Measurements from ENCODE around the gene CLDN24.

CLDN24 gene

GRCh38 chr4:183366206-183366835 is 44.1 kb upstream of the CLDN24 start:
- no peak overlapping the region for H2AFZ ChIP-seq (ENCODE audit: low read depth, low read length, severe bottlenecking)

GRCh38 chr4:183364025-183364424 is 41.8 kb upstream of the CLDN24 start:
- Histone ChIP-seq H3K36me3 (ENCODE audit: low read length) (no peaks in the 10 kb centered on the region), H3K27ac (ENCODE audit: low read depth, low read length) (no peak overlapping the region), H3K79me2 (ENCODE audit: insufficient read depth, low read length) (no peaks in the 10 kb centered on the region), H3K4me2 (ENCODE audit: low read depth, low read length, poor library complexity, severe bottlenecking) (no peak overlapping the region), H3K4me3 (ENCODE audit: insufficient read depth, low read length, poor library complexity, severe bottlenecking) (no peak overlapping the region), H3K9me3 (ENCODE audit: insufficient read depth, low read length) (no peaks in the 10 kb centered on the region), H3K9me2 (replicated peaks; ENCODE audit: insufficient read depth, low read length) (no peaks in the 10 kb centered on the region), H3F3A (ENCODE audit: insufficient read depth) (no peaks in the 10 kb centered on the region), H3K27me3 (ENCODE audit: low read length) (no peaks in the 10 kb centered on the region), H4K20me1 (ENCODE audit: low read depth, low read length) (no peaks in the 10 kb centered on the region), H3K9ac (ENCODE audit: low read length) (no peak overlapping the region), H2AFZ (ENCODE audit: low read depth, low read length, severe bottlenecking) (no peak overlapping the region)
- TF ChIP-seq EZH2phosphoT487 (conservative IDR thresholded peaks at IDR 0.05; ENCODE audit: low read length) (no peak), CTCF (IDR thresholded peaks at IDR 0.05; ENCODE audit: insufficient read depth, low read length, poor library complexity, severe bottlenecking) (no peak)

More at GRCh38 chr4:183366206-183366835, 44.1 kb upstream of the CLDN24 start:
- no peak for TF ChIP-seq EZH2phosphoT487 (conservative IDR thresholded peaks at IDR 0.05; ENCODE audit: low read length)
- no peak for TF ChIP-seq CTCF (IDR thresholded peaks at IDR 0.05; ENCODE audit: insufficient read depth, low read length, poor library complexity, severe bottlenecking)
- H3K4me2 ChIP-seq (ENCODE audit: low read depth, low read length, poor library complexity, severe bottlenecking), result no peak overlapping the region
- no peaks in the 10 kb centered on the region for H3F3A ChIP-seq (ENCODE audit: insufficient read depth)
- H3K27ac ChIP-seq (ENCODE audit: low read depth, low read length), result no peak overlapping the region
- H3K36me3 ChIP-seq (ENCODE audit: low read length), result no peaks in the 10 kb centered on the region
- no peaks in the 10 kb centered on the region for H3K9me3 ChIP-seq (ENCODE audit: insufficient read depth, low read length)
- no peak overlapping the region for H3K4me3 ChIP-seq (ENCODE audit: insufficient read depth, low read length, poor library complexity, severe bottlenecking)
- H4K20me1 ChIP-seq (ENCODE audit: low read depth, low read length), result no peaks in the 10 kb centered on the region
- no peaks in the 10 kb centered on the region for H3K27me3 ChIP-seq (ENCODE audit: low read length)
- H3K9me2 ChIP-seq (replicated peaks; ENCODE audit: insufficient read depth, low read length), result no peaks in the 10 kb centered on the region
- no peak overlapping the region for H3K9ac ChIP-seq (ENCODE audit: low read length)
- H3K79me2 ChIP-seq (ENCODE audit: insufficient read depth, low read length), result no peaks in the 10 kb centered on the region

- H3K4me3 ChIP-seq (ENCODE audit: insufficient read depth, low read length, poor library complexity, severe bottlenecking), result no peak overlapping the region
- H3K36me3 ChIP-seq (ENCODE audit: low read length), result no peaks in the 10 kb centered on the region
- H3K9me3 ChIP-seq (ENCODE audit: insufficient read depth, low read length), result no peaks in the 10 kb centered on the region
- no peak overlapping the region for H3K27ac ChIP-seq (ENCODE audit: low read depth, low read length)
- no peaks in the 10 kb centered on the region for H4K20me1 ChIP-seq (ENCODE audit: low read depth, low read length)
- H3K9me2 ChIP-seq (replicated peaks; ENCODE audit: insufficient read depth, low read length), result no peaks in the 10 kb centered on the region
- H3K27me3 ChIP-seq (ENCODE audit: low read length), result no peaks in the 10 kb centered on the region
- no peak for TF ChIP-seq CTCF (IDR thresholded peaks at IDR 0.05; ENCODE audit: insufficient read depth, low read length, poor library complexity, severe bottlenecking)
- TF ChIP-seq EZH2phosphoT487 (conservative IDR thresholded peaks at IDR 0.05; ENCODE audit: low read length), result no peak
- no peak overlapping the region for H2AFZ ChIP-seq (ENCODE audit: low read depth, low read length, severe bottlenecking)
- H3K4me2 ChIP-seq (ENCODE audit: low read depth, low read length, poor library complexity, severe bottlenecking), result no peak overlapping the region
- no peaks in the 10 kb centered on the region for H3F3A ChIP-seq (ENCODE audit: insufficient read depth)
- no peak overlapping the region for H3K9ac ChIP-seq (ENCODE audit: low read length)
- H3K79me2 ChIP-seq (ENCODE audit: insufficient read depth, low read length), result no peaks in the 10 kb centered on the region
Observed at GRCh38 chr4:183362916-183363542, 40.8 kb upstream of the CLDN24 start.

Data from SU-DHL-6 (cell line).